ENCODE data around the gene TAAR6.

DNA sequence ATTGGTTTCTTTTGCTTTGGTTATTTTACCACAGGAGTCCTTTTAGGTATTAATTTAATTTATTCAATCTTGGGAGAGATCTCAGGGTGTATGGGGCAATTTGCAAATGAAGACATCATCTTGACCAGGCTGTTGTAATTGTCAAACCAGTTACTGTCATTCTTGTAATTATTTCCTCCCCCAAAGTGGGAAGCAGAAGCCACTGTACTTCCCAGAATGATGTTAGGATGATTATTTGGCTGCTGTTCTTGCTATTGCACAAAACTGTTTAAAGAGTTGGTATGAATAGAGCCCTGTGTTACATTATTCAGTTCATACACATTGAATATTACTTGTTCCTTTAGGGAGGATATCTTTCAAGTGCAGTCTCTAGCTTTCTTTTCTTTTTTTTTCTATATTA is 1.7 kb downstream of the TAAR6 start:
- TF ChIP-seq, protein P1, sequence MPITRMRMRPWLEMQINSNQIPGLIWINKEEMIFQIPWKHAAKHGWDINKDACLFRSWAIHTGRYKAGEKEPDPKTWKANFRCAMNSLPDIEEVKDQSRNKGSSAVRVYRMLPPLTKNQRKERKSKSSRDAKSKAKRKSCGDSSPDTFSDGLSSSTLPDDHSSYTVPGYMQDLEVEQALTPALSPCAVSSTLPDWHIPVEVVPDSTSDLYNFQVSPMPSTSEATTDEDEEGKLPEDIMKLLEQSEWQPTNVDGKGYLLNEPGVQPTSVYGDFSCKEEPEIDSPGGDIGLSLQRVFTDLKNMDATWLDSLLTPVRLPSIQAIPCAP (CRISPR knock-in tag; IDR thresholded peaks at IDR 0.05), result no peak
- TF ChIP-seq, protein P2, sequence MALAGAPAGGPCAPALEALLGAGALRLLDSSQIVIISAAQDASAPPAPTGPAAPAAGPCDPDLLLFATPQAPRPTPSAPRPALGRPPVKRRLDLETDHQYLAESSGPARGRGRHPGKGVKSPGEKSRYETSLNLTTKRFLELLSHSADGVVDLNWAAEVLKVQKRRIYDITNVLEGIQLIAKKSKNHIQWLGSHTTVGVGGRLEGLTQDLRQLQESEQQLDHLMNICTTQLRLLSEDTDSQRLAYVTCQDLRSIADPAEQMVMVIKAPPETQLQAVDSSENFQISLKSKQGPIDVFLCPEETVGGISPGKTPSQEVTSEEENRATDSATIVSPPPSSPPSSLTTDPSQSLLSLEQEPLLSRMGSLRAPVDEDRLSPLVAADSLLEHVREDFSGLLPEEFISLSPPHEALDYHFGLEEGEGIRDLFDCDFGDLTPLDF (CRISPR knock-in tag; IDR thresholded peaks at IDR 0.05), result no peak
- TF ChIP-seq CTCF (IDR thresholded peaks at IDR 0.05) (no peak), IRF2 (CRISPR knock-in tag; IDR thresholded peaks at IDR 0.05; ENCODE audit: borderline replicate concordance, low read depth) (no peak), MAX (CRISPR knock-in tag; IDR thresholded peaks at IDR 0.05) (no peak), AR (CRISPR knock-in tag; IDR thresholded peaks at IDR 0.05) (no peak), E2F4 (CRISPR knock-in tag; IDR thresholded peaks at IDR 0.05; ENCODE audit: borderline replicate concordance, low read depth) (no peak), CREB1 (CRISPR knock-in tag; IDR thresholded peaks at IDR 0.05) (no peak), ATF1 (CRISPR knock-in tag; IDR thresholded peaks at IDR 0.05) (no peak)
- TF ChIP-seq, protein P3, sequence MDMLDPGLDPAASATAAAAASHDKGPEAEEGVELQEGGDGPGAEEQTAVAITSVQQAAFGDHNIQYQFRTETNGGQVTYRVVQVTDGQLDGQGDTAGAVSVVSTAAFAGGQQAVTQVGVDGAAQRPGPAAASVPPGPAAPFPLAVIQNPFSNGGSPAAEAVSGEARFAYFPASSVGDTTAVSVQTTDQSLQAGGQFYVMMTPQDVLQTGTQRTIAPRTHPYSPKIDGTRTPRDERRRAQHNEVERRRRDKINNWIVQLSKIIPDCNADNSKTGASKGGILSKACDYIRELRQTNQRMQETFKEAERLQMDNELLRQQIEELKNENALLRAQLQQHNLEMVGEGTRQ (CRISPR knock-in tag; IDR thresholded peaks at IDR 0.05), result no peak

Data from WTC11 (cell line).